HEK293 (cell line): ENCODE measurements around the gene UGT1A3.

Experiments used
- CTCF ChIA-PET: fragments of 350-600 bp; formaldehyde crosslinking; extraction: SDS; loops from one replicate; lab custom pipeline; 2021; ENCODE audit warnings: antibody characterized with exemption; lab: Yijun Ruan, JAX
- POLR2A ChIA-PET: fragments of 300-600 bp; formaldehyde crosslinking; extraction: SDS; loops from one replicate; lab custom pipeline; 2020; ENCODE audit warnings: antibody characterized with exemption, inconsistent platforms; lab: Yijun Ruan, JAX
- H3K27ac ChIP-seq: fragments of 200-500 bp; sonication (Bioruptor generic); 2 replicates; pipeline ENCODE4 v1.5.1; 2014; ENCODE audit warnings: low read depth, low read length, control low read depth, inconsistent platforms; ENCODE audit errors: extremely low read depth
- H3K36me3 ChIP-seq, 2 experiments: fragments of 200-500 bp in 1 of 2; sonication (Bioruptor generic) in 1 of 2; 1 replicate in 1 of 2; 2 replicates in 1 of 2; pipeline ENCODE4 v1.5.1; 2014 to 2017; ENCODE audit warnings: inconsistent platforms in 2 of 2, low read length in 2 of 2; ENCODE audit not compliant: control insufficient read depth in 2 of 2, insufficient read depth in 1 of 2
- H3K4me1 ChIP-seq: fragments of 200-500 bp; sonication (Bioruptor generic); 2 replicates; pipeline ENCODE4 v1.5.1; 2014; ENCODE audit warnings: mild to moderate bottlenecking, low read length, inconsistent platforms; ENCODE audit not compliant: control insufficient read depth, insufficient read depth
- H3K4me3 ChIP-seq: 2 replicates; pipeline ENCODE4 v1.5.1; 2011; ENCODE audit warnings: low read depth, mild to moderate bottlenecking, control low read depth, low read length, moderate library complexity
- H3K9me3 ChIP-seq: fragments of 200-500 bp; sonication (Bioruptor generic); 2 replicates; pipeline ENCODE4 v1.5.1; 2014; ENCODE audit warnings: low read depth, low read length, inconsistent platforms; ENCODE audit not compliant: control insufficient read depth, insufficient read depth
- BCL6B ChIP-seq: fragments of 450-650 bp; formaldehyde crosslinking; IDR thresholded peaks from 2 replicates; pipeline ENCODE4 v1.5.1; 2017; ENCODE audit warnings: missing biosample characterization, missing genetic modification characterization
- REPIN1 ChIP-seq: fragments of 450-650 bp; formaldehyde crosslinking; IDR thresholded peaks from 2 replicates; pipeline ENCODE4 v1.5.1; 2017; ENCODE audit warnings: missing biosample characterization, missing genetic modification characterization, low read depth
- REST ChIP-seq: fragments of 450-650 bp; formaldehyde crosslinking; IDR thresholded peaks from 2 replicates; pipeline ENCODE4 v1.5.1; 2016; ENCODE audit warnings: missing biosample characterization, missing genetic modification characterization
- SCRT1 ChIP-seq: fragments of 450-650 bp; formaldehyde crosslinking; IDR thresholded peaks from 2 replicates; pipeline ENCODE4 v1.5.1; 2016; ENCODE audit warnings: missing biosample characterization, missing genetic modification characterization, borderline replicate concordance
- SETDB1 ChIP-seq: IDR thresholded peaks from one replicate; pipeline ENCODE4 v1.6.1; 2017; ENCODE audit warnings: mild to moderate bottlenecking, low read length, moderate library complexity, mixed read lengths; ENCODE audit not compliant: insufficient read length
- TRIM28 ChIP-seq: IDR thresholded peaks from 2 replicates; pipeline ENCODE4 v1.6.1; 2011; ENCODE audit warnings: low read length, control low read depth, borderline replicate concordance
- YY1 ChIP-seq: fragments of 450-650 bp; formaldehyde crosslinking; IDR thresholded peaks from 2 replicates; pipeline ENCODE4 v1.5.1; 2018; ENCODE audit warnings: missing biosample characterization, missing genetic modification characterization
- ZBTB11 ChIP-seq: fragments of 450-650 bp; formaldehyde crosslinking; conservative IDR thresholded peaks from 2 replicates; pipeline ENCODE4 v1.5.1; 2016; ENCODE audit warnings: low read depth, missing biosample characterization, missing genetic modification characterization
- ZBTB6 ChIP-seq: fragments of 450-650 bp; formaldehyde crosslinking; IDR thresholded peaks from 2 replicates; pipeline ENCODE4 v1.5.1; 2017; ENCODE audit warnings: missing biosample characterization, missing genetic modification characterization
- ZFHX2 ChIP-seq: fragments of 450-650 bp; formaldehyde crosslinking; conservative IDR thresholded peaks from 2 replicates; pipeline ENCODE4 v1.5.1; 2016; ENCODE audit warnings: missing biosample characterization, missing genetic modification characterization
- ZNF112 ChIP-seq: fragments of 450-650 bp; formaldehyde crosslinking; IDR thresholded peaks from 2 replicates; pipeline ENCODE4 v1.5.0; 2017; ENCODE audit warnings: missing biosample characterization, missing genetic modification characterization
- ZNF132 ChIP-seq: fragments of 450-650 bp; formaldehyde crosslinking; IDR thresholded peaks from 2 replicates; pipeline ENCODE4 v1.5.1; 2017; ENCODE audit warnings: missing biosample characterization, missing genetic modification characterization, borderline replicate concordance
- ZNF155 ChIP-seq: fragments of 450-650 bp; formaldehyde crosslinking; IDR thresholded peaks from 2 replicates; pipeline ENCODE4 v1.5.1; 2016; ENCODE audit warnings: missing biosample characterization, missing genetic modification characterization
- ZNF16 ChIP-seq: fragments of 450-650 bp; formaldehyde crosslinking; IDR thresholded peaks from 2 replicates; pipeline ENCODE4 v1.5.1; 2016; ENCODE audit warnings: low read depth, missing biosample characterization, missing genetic modification characterization
- ZNF214 ChIP-seq: fragments of 450-650 bp; formaldehyde crosslinking; IDR thresholded peaks from 2 replicates; pipeline ENCODE4 v1.5.1; 2017; ENCODE audit warnings: missing biosample characterization, mild to moderate bottlenecking, missing genetic modification characterization, borderline replicate concordance
- ZNF280D ChIP-seq: fragments of 450-650 bp; formaldehyde crosslinking; IDR thresholded peaks from 2 replicates; pipeline ENCODE4 v1.5.1; 2016; ENCODE audit warnings: missing biosample characterization, missing genetic modification characterization
- ZNF514 ChIP-seq: fragments of 450-650 bp; formaldehyde crosslinking; IDR thresholded peaks from 2 replicates; pipeline ENCODE4 v1.5.1; 2016; ENCODE audit warnings: missing biosample characterization, missing genetic modification characterization
- ZNF571 ChIP-seq: fragments of 450-650 bp; formaldehyde crosslinking; IDR thresholded peaks from 2 replicates; pipeline ENCODE4 v1.5.0; 2017; ENCODE audit warnings: missing biosample characterization, missing genetic modification characterization
- ZNF664 ChIP-seq: fragments of 450-650 bp; formaldehyde crosslinking; IDR thresholded peaks from 2 replicates; pipeline ENCODE4 v1.5.1; 2016; ENCODE audit warnings: missing biosample characterization, missing genetic modification characterization
- ZNF670 ChIP-seq: fragments of 450-650 bp; formaldehyde crosslinking; IDR thresholded peaks from 2 replicates; pipeline ENCODE4 v1.5.1; 2016; ENCODE audit warnings: missing biosample characterization, missing genetic modification characterization, low read depth

Gene UGT1A3

GRCh38 chr2:233756429-233757081 lies 27.7 kb downstream of the UGT1A3 start (continued):
- no peak for TF ChIP-seq SCRT1 (tag by site-specific recombination)
- TF ChIP-seq, all 188 proteins: peak for 0

GRCh38 chr2:233758141-233758540 lies 29.3 kb downstream of the UGT1A3 start:
- CTCF ChIA-PET, result no interaction called here
- POLR2A ChIA-PET, result no interaction called here
- H3K4me1 ChIP-seq, result no peaks in the 10 kb centered on the region
- no peaks in the 10 kb centered on the region for H3K9me3 ChIP-seq
- no peak overlapping the region for H3K4me3 ChIP-seq
- H3K36me3 ChIP-seq, result no peaks in the 10 kb centered on the region
- TF ChIP-seq ZNF670 (tag by site-specific recombination) (no peak), ZBTB6 (tag by site-specific recombination) (no peak), ZNF214 (tag by site-specific recombination) (no peak), ZNF112 (tag by site-specific recombination) (no peak), ZNF664 (tag by site-specific recombination) (no peak), TRIM28 (no peak), ZNF16 (tag by site-specific recombination) (no peak), ZNF132 (no peak), ZNF155 (tag by site-specific recombination) (no peak), BCL6B (tag by site-specific recombination) (no peak), ZNF571 (tag by site-specific recombination) (no peak)
- no peak overlapping the region for H3K27ac ChIP-seq

- H3K4me3 ChIP-seq, result no peak overlapping the region
- no peaks in the 10 kb centered on the region for H3K9me3 ChIP-seq
- no peaks in the 10 kb centered on the region for H3K4me1 ChIP-seq
- POLR2A ChIA-PET, result no interaction called here
- H3K36me3 ChIP-seq, result no peaks in the 10 kb centered on the region
- CTCF ChIA-PET, result no interaction called here
- no peak overlapping the region for H3K27ac ChIP-seq
- TF ChIP-seq ZNF514 (tag by site-specific recombination), result no peak
- no peak for TF ChIP-seq ZNF280D (tag by site-specific recombination)
- no peak for TF ChIP-seq SETDB1
- TF ChIP-seq ZFHX2, result no peak
- TF ChIP-seq ZBTB11 (tag by site-specific recombination), result no peak
- no peak for TF ChIP-seq REST (tag by site-specific recombination)
- no peak for TF ChIP-seq YY1 (tag by site-specific recombination)
- no peak for TF ChIP-seq REPIN1
These were observed 30.0 kb downstream of the UGT1A3 start for GRCh38 chr2:233758849-233759248.
